ENCODE measurements around the gene PDXK. TPM values are rescaled to one million over a fixed set of nuclear protein-coding genes. Genes with fewer than 3 reads are reported as not detected.

Gene PDXK
- total and polyA plus RNA-seq, 2 of the 13 experiments (the other 11 are each of a cell fraction or from before 2014, with no cell fraction given) = 114 to 184 TPM

GRCh38 chr21:43789276-43790009 lies 70.5 kb downstream of the PDXK start, which contains the start of gene RRP1 (continued):
- TF ChIP-seq ZSCAN29 (CRISPR knock-in tag; conservative IDR thresholded peaks at IDR 0.05) (peak; percentile 54), SP4 (CRISPR knock-in tag; IDR thresholded peaks at IDR 0.05) (peak; percentile 93), E2F2 (CRISPR knock-in tag; IDR thresholded peaks at IDR 0.05; ENCODE audit: borderline replicate concordance) (no peak), ZMYM4 (CRISPR knock-in tag; IDR thresholded peaks at IDR 0.05) (peak; percentile 89), KAT7 (CRISPR knock-in tag; IDR thresholded peaks at IDR 0.05; ENCODE audit: borderline replicate concordance) (peak; percentile 72; the same call in 1 of the 2 replicates), POLR2AphosphoS5 (IDR thresholded peaks at IDR 0.05; ENCODE audit: low read depth, low read length) (peak; percentile 90), MYC (CRISPR knock-in tag; IDR thresholded peaks at IDR 0.05; ENCODE audit: borderline replicate concordance) (peak; percentile 98), HMGXB4 (CRISPR knock-in tag; IDR thresholded peaks at IDR 0.05; ENCODE audit: borderline replicate concordance in 1 of 2, low read depth in 1 of 2) (peak; percentile 95), E2F5 (CRISPR knock-in tag; conservative IDR thresholded peaks at IDR 0.05) (peak; percentile 72), KLF6 (CRISPR knock-in tag; IDR thresholded peaks at IDR 0.05) (peak; percentile 97), MEIS2 (CRISPR knock-in tag; IDR thresholded peaks at IDR 0.05) (peak; percentile 89; the same call in 1 of the 2 replicates), ZBTB38 (CRISPR knock-in tag; IDR thresholded peaks at IDR 0.05) (peak; percentile 95), YEATS2 (CRISPR knock-in tag; IDR thresholded peaks at IDR 0.05; ENCODE audit: borderline replicate concordance) (peak; percentile 63; the same call in 1 of the 2 replicates), ZNF614 (CRISPR knock-in tag; IDR thresholded peaks at IDR 0.05; ENCODE audit: borderline replicate concordance) (peak; percentile 77; the same call in 1 of the 2 replicates), RCOR2 (CRISPR knock-in tag; IDR thresholded peaks at IDR 0.05) (no peak), ELF3 (CRISPR knock-in tag; IDR thresholded peaks at IDR 0.05) (peak; percentile 38; the same call in 1 of the 2 replicates), ZNF530 (CRISPR knock-in tag; IDR thresholded peaks at IDR 0.05; ENCODE audit: low read depth) (no peak), GPN1 (CRISPR knock-in tag; IDR thresholded peaks at IDR 0.05; ENCODE audit: borderline replicate concordance) (no peak; the same call in 1 of the 2 replicates), SP140L (CRISPR knock-in tag; IDR thresholded peaks at IDR 0.05; ENCODE audit: borderline replicate concordance) (0 out of 2 replicates have a peak, but pooled peaks have one; percentile 51), MATR3 (CRISPR knock-in tag; IDR thresholded peaks at IDR 0.05) (no peak), MXD4 (CRISPR knock-in tag; IDR thresholded peaks at IDR 0.05) (peak; percentile 98)

Measured in HepG2 (cell line).